Activated T-helper 1 cell treated with anti-CD3 and anti-CD28 coated beads, Interleukin-2, amount 50 U/mL, for 16 hours (primary cell): Measurements from ENCODE around the gene NPAS3.

Experiments used
- DNase-seq, 2 donors: peaks; one replicate each; pipeline ENCODE4 v3.0.0-alpha.2; 2020; ENCODE audit warnings: low read depth in 1 of 2, low spot score in 1 of 2

The NPAS3 gene

GRCh38 chr14:33569821-33570687 is 631.4 kb downstream of the NPAS3 start:
- DNase-seq: no peak

- no peak for DNase-seq
Observed at GRCh38 chr14:33570694-33571310, 632.1 kb downstream of the NPAS3 start.

- no peak for DNase-seq
Observed at GRCh38 chr14:33573301-33573880, 634.7 kb downstream of the NPAS3 start.

- no peak for DNase-seq
Observed at GRCh38 chr14:33576014-33576413, 637.3 kb downstream of the NPAS3 start.

GRCh38 chr14:33578461-33579216 is 640.0 kb downstream of the NPAS3 start:
- no peak for DNase-seq

GRCh38 chr14:33580231-33580749 is 641.6 kb downstream of the NPAS3 start:
- DNase-seq: no peak

- DNase-seq: no peak
Observed at GRCh38 chr14:33580841-33581240, 642.2 kb downstream of the NPAS3 start.

- no peak for DNase-seq
Observed at GRCh38 chr14:33584697-33585096, 646.0 kb downstream of the NPAS3 start.

GRCh38 chr14:33586806-33587205 is 648.1 kb downstream of the NPAS3 start:
- DNase-seq: no peak

- DNase-seq: no peak
Observed at GRCh38 chr14:33587791-33588190, 649.1 kb downstream of the NPAS3 start.

GRCh38 chr14:33588771-33589170 is 650.1 kb downstream of the NPAS3 start:
- DNase-seq: no peak

GRCh38 chr14:33589334-33589733 is 650.7 kb downstream of the NPAS3 start:
- DNase-seq: no peak

- DNase-seq: no peak
Observed at GRCh38 chr14:33590891-33591630, 652.4 kb downstream of the NPAS3 start.

GRCh38 chr14:33592297-33592696 is 653.6 kb downstream of the NPAS3 start:
- no peak for DNase-seq

- DNase-seq: no peak
Observed at GRCh38 chr14:33596211-33597080, 657.8 kb downstream of the NPAS3 start.

- no peak for DNase-seq
Observed at GRCh38 chr14:33598582-33598981, 659.9 kb downstream of the NPAS3 start.

- no peak for DNase-seq
Observed at GRCh38 chr14:33602396-33602795, 663.7 kb downstream of the NPAS3 start.

- DNase-seq: no peak
Observed at GRCh38 chr14:33606591-33606990, 667.9 kb downstream of the NPAS3 start.

GRCh38 chr14:33609582-33609981 is 670.9 kb downstream of the NPAS3 start:
- DNase-seq: no peak

- DNase-seq: no peak
Observed at GRCh38 chr14:33610121-33610520, 671.4 kb downstream of the NPAS3 start.
